ENCODE measurements around the gene ABI1. TPM values are rescaled to one million over a fixed set of nuclear protein-coding genes. Genes with fewer than 3 reads are reported as not detected.

ABI1 gene
- total and polyA plus RNA-seq, 8 donors, result 11.7 to 71.0 (median 22.7) TPM

DNA sequence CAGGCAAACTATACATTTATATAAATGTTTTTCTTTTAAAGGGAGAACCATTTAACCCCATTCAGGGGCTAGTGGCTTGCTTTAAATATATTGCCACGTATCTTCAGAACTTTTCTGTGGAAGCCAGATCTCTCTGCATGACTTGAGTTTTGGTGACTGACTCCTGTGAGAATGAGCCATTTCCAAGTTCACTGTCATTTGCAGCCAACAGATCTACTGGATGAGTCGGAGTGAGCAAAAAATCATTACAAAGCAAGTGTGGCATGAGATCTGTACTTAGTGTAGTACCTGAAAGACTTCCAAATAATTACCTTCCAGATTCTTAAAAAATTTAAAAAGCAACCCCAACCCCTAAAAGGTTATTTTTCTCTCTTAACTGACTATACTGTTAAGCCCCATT is 117.7 kb downstream of the ABI1 start:
- 86 to 97% (median 96%) methylated on average over 2 of the region's 2 CpGs for WGBS, 5 donors
- TF ChIP-seq EP300 (IDR thresholded peaks at IDR 0.05), result no peak
- no peak for TF ChIP-seq POLR2A (IDR thresholded peaks at IDR 0.05)
- TF ChIP-seq, protein P1, sequence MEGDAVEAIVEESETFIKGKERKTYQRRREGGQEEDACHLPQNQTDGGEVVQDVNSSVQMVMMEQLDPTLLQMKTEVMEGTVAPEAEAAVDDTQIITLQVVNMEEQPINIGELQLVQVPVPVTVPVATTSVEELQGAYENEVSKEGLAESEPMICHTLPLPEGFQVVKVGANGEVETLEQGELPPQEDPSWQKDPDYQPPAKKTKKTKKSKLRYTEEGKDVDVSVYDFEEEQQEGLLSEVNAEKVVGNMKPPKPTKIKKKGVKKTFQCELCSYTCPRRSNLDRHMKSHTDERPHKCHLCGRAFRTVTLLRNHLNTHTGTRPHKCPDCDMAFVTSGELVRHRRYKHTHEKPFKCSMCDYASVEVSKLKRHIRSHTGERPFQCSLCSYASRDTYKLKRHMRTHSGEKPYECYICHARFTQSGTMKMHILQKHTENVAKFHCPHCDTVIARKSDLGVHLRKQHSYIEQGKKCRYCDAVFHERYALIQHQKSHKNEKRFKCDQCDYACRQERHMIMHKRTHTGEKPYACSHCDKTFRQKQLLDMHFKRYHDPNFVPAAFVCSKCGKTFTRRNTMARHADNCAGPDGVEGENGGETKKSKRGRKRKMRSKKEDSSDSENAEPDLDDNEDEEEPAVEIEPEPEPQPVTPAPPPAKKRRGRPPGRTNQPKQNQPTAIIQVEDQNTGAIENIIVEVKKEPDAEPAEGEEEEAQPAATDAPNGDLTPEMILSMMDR (IDR thresholded peaks at IDR 0.05), result no peak
- no peak for TF ChIP-seq POLR2AphosphoS5 (IDR thresholded peaks at IDR 0.05)
- no peak overlapping the region for H3K4me3 ChIP-seq
- no peaks in the 10 kb centered on the region for H3K27me3 ChIP-seq
- peaks cover 0 to 6% (median 0%) of the 10 kb centered on the region in 4 donors for H3K4me1 ChIP-seq
- peaks cover 9 to 93% (median 73%) of the 10 kb centered on the region in 4 donors for H3K36me3 ChIP-seq
- no peaks in the 10 kb centered on the region for H3K9me3 ChIP-seq
- intact Hi-C loops (cut with DNase I; ENCODE audit: low total_unique reads), result no loop called here
- no peak for DNase-seq
- peak overlapping the region in 1 of 5 donors; percentile 7 for H3K27ac ChIP-seq

DNA sequence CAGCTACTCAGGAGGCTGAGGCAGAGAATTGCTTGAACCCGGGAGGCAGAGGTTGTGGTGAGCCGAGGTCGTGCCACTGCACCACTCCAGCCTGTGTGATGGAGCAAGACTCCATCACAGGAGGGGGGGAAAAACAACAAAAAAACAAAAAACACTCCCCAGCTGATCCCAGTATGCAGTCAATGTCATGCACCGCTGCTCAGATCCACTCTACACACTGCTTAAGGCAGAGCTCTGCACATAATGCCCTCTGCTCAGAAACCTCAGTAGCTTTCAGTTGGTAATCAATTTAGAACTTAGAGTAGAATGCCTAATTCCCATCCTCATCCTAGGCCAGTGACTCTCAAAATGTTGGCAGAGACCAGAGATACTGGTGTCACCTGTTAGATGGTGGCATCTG is 119.4 kb downstream of the ABI1 start:
- H3K4me3 ChIP-seq, result no peak overlapping the region
- no peak overlapping the region for H3K27ac ChIP-seq
- peaks cover 0 to 11% (median 0%) of the 10 kb centered on the region in 4 donors for H3K4me1 ChIP-seq
- 97 to 100% (median 100%) methylated on average over 3 to 4 of the region's 4 CpGs for WGBS, 5 donors
- intact Hi-C loops (cut with DNase I; ENCODE audit: low total_unique reads), result no loop called here
- H3K27me3 ChIP-seq, result no peaks in the 10 kb centered on the region
- H3K9me3 ChIP-seq, result no peaks in the 10 kb centered on the region
- TF ChIP-seq POLR2A (IDR thresholded peaks at IDR 0.05) (no peak), POLR2AphosphoS5 (IDR thresholded peaks at IDR 0.05) (no peak), EP300 (IDR thresholded peaks at IDR 0.05) (no peak)
- TF ChIP-seq, protein P1 (IDR thresholded peaks at IDR 0.05), result no peak
- H3K36me3 ChIP-seq, result peaks cover 9 to 81% (median 67%) of the 10 kb centered on the region in 4 donors
- no peak for DNase-seq

DNA sequence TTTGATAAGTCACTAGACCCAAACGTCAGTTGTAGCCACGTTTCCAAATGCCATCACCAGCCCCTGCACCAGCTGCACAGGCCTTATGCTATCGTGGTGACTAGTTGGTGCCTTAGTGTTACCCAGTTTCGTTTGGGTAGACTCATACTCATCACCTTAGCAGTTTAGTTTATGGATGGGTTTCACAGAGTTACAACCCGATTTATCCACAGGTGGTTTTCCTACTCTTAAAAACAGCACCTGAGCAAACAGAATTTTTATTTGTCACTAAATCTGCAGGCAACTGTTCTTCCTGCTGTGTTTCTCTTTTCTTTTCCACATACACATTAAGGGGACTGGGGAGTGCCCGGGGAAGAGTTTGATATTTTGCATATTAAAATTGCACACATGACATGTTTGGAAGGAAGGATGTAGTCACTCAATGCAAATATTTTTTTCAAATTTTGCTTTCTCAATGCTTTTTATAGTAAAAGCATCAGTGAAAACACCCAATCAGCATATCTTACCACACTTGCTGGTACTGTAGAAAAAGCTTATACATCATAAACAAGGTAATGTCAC is 121.6 kb downstream of the ABI1 start:
- Histone ChIP-seq H3K27ac (no peak overlapping the region), H3K4me3 (no peak overlapping the region), H3K36me3 (peaks cover 9 to 79% (median 61%) of the 10 kb centered on the region in 4 donors), H3K4me1 (peaks cover 0 to 11% (median 2%) of the 10 kb centered on the region in 4 donors), H3K27me3 (no peaks in the 10 kb centered on the region), H3K9me3 (no peaks in the 10 kb centered on the region)
- WGBS, 5 donors, result 66 to 77% (median 73%) methylated on average over 6 of the region's 6 CpGs
- no peak for DNase-seq
- TF ChIP-seq POLR2A (IDR thresholded peaks at IDR 0.05) (no peak), POLR2AphosphoS5 (IDR thresholded peaks at IDR 0.05) (no peak), EP300 (IDR thresholded peaks at IDR 0.05) (no peak)
- TF ChIP-seq, protein P1 (IDR thresholded peaks at IDR 0.05), result no peak
- intact Hi-C loops (cut with DNase I; ENCODE audit: low total_unique reads), result no loop called here

DNA sequence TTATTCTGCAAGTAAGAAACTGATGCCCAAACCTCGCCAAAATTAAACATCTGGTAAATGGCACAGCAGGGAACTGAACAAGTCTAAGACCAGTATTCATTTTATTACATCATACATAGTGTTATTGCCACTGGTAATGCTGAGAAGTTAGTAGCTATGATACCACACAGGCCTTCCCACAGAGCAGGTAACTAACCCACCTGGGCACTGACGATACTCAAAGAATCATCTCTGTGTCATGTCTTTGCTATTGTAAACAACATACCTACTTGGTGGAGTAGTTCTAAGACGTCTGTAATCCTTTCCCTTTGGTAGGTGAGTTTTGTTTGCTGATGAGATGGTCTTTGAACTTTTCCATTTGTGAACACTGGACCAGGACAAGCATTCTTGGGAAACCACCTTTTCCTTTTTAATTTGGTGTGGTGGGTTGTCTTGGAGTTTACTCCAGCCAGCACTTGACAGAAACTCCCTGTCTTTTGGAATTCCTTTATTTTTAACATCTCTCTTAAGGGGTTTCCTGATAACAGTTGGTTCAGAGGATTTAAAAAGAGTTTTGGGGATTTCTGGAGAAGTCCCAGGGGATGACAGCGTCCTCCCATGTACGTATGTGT is 122.4 kb downstream of the ABI1 start:
- no peak for TF ChIP-seq EP300 (IDR thresholded peaks at IDR 0.05)
- no peak for TF ChIP-seq POLR2AphosphoS5 (IDR thresholded peaks at IDR 0.05)
- TF ChIP-seq, protein P1 (IDR thresholded peaks at IDR 0.05), result no peak
- no peak for TF ChIP-seq POLR2A (IDR thresholded peaks at IDR 0.05)
- DNase-seq, result no peak
- H3K4me1 ChIP-seq, result peaks cover 0 to 14% (median 5%) of the 10 kb centered on the region in 4 donors
- WGBS, 5 donors, result 63 to 78% (median 65%) methylated on average over 5 of the region's 5 CpGs
- no peak overlapping the region for H3K27ac ChIP-seq
- no peaks in the 10 kb centered on the region for H3K27me3 ChIP-seq
- H3K4me3 ChIP-seq, result no peak overlapping the region
- H3K36me3 ChIP-seq, result peaks cover 4 to 77% (median 53%) of the 10 kb centered on the region in 4 donors
- H3K9me3 ChIP-seq, result no peaks in the 10 kb centered on the region
- intact Hi-C loops (cut with DNase I; ENCODE audit: low total_unique reads), result no loop called here
